22Rv1 (cell line): ENCODE measurements around the gene ZNF732.

Source experiments
- CTCF ChIP-seq: fragments of 450-650 bp; IDR thresholded peaks from 2 replicates; pipeline ENCODE4 v1.5.1; 2017; ENCODE audit warnings: mild to moderate bottlenecking
- ZFX ChIP-seq: fragments of 450-650 bp; IDR thresholded peaks from 2 replicates; pipeline ENCODE4 v1.6.1; 2017; ENCODE audit warnings: antibody characterized with exemption, borderline replicate concordance

GRCh38 chr4:271492-272103, 33.7 kb downstream of the ZNF732 start:
- TF ChIP-seq CTCF (no peak), ZFX (no peak)
